Panc1 (cell line): ENCODE results near the gene MACO1. TPM values are rescaled to one million over a fixed set of nuclear protein-coding genes. Genes with fewer than 3 reads are reported as not detected.

Experiments
- ATAC-seq: fragments of 200-7000 bp; cut with Tn5 transposase; 2 replicates; pipeline ENCODE4 v1.9.1; 2020; ENCODE audit warnings: mild to moderate bottlenecking, moderate library complexity
- BruUV-seq: library from RNA; stranded (reverse); fragments of 400-500 nt; replicated peaks from 2 replicates; lab custom pipeline; 2021; lab: Mats Ljungman, UMichigan
- CTCF ChIA-PET: fragments of 300-600 bp; sonication (Branson Sonifier 250); formaldehyde crosslinking; loops from one replicate; lab custom pipeline; 2022; ENCODE audit warnings: antibody characterized with exemption; lab: Charles Lee
- POLR2A ChIA-PET: fragments of 300-600 bp; sonication (Branson Sonifier 250); formaldehyde crosslinking; loops from one replicate; lab custom pipeline; 2022; ENCODE audit warnings: antibody characterized with exemption; lab: Charles Lee
- DNase-seq: peaks from one replicate; pipeline ENCODE4 v3.0.0-alpha.2; 2010; ENCODE audit warnings: low read depth, low spot score
- H3K27ac ChIP-seq: 2 replicates; pipeline ENCODE4 v1.5.1; 2011; ENCODE audit warnings: mild to moderate bottlenecking, low read length, inconsistent platforms
- H3K27me3 ChIP-seq: fragments of 200-500 bp; sonication (Bioruptor generic); 2 replicates; pipeline ENCODE4 v1.6.0; 2014; ENCODE audit warnings: low read length, inconsistent platforms; ENCODE audit not compliant: control insufficient read depth, insufficient read depth
- H3K36me3 ChIP-seq: fragments of 200-500 bp; sonication (Bioruptor generic); 2 replicates; pipeline ENCODE4 v1.5.1; 2014; ENCODE audit warnings: inconsistent platforms, mild to moderate bottlenecking, low read length, moderate library complexity; ENCODE audit not compliant: control insufficient read depth, insufficient read depth
- H3K4me1 ChIP-seq: 2 replicates; pipeline ENCODE4 v1.5.1; 2011; ENCODE audit warnings: inconsistent platforms, mild to moderate bottlenecking, low read length, moderate library complexity; ENCODE audit not compliant: control insufficient read depth, insufficient read depth
- H3K4me3 ChIP-seq, 2 experiments: 2 replicates each; pipeline ENCODE4 v1.5.1; 2011 to 2012; ENCODE audit warnings: low read depth in 2 of 2, low read length in 2 of 2, mild to moderate bottlenecking in 2 of 2, inconsistent platforms in 1 of 2, moderate library complexity in 1 of 2
- H3K9me3 ChIP-seq: fragments of 200-500 bp; sonication (Bioruptor generic); 2 replicates; pipeline ENCODE4 v1.5.1; 2014; ENCODE audit warnings: low read depth, mild to moderate bottlenecking, inconsistent platforms, low read length, moderate library complexity; ENCODE audit not compliant: control insufficient read depth, insufficient read depth
- POLR2AphosphoS5 ChIP-seq: IDR thresholded peaks from 2 replicates; pipeline ENCODE4 v1.6.1; 2012; ENCODE audit warnings: mild to moderate bottlenecking, low read depth, low read length, moderate library complexity
- SIN3A ChIP-seq: IDR thresholded peaks from 2 replicates; pipeline ENCODE4 v1.6.1; 2012; ENCODE audit warnings: low read depth, mild to moderate bottlenecking, low read length, moderate library complexity, borderline replicate concordance; ENCODE audit not compliant: insufficient read depth
- TCF7L2 ChIP-seq: IDR thresholded peaks from 2 replicates; pipeline ENCODE4 v1.6.1; 2011; ENCODE audit warnings: mild to moderate bottlenecking, low read depth, low read length, inconsistent platforms
- in situ Hi-C: cut with HindIII; loops from 2 replicates; pipeline ENCODE4 v1.10.0; 2016; ENCODE audit warnings: low sequenced_read_pairs, low pct_unique_long_range_greater_than_20kb
- intact Hi-C: fragments of 100-400 bp; cut with micrococcal nuclease; formaldehyde crosslinking; loops from one replicate; pipeline ENCODE4 v1.10.0; 2022; ENCODE audit not compliant: unreplicated experiment
- total RNA-seq: library from RNA; stranded (reverse); gene quantifications from one replicate; pipeline ENCODE4 v1.2.1, GENCODE V29; 2021; ENCODE audit not compliant: unreplicated experiment
- TF ChIP-seq, protein P1 (sequence below), 2 experiments: IDR thresholded peaks; 2 replicates each; pipeline ENCODE4 v1.6.1; 2011 to 2012; ENCODE audit warnings: low read depth in 2 of 2, control low read depth in 1 of 2, low read length in 1 of 2, mild to moderate bottlenecking in 1 of 2, moderate library complexity in 1 of 2; ENCODE audit not compliant: insufficient read depth in 1 of 2
- TF ChIP-seq, protein P2 (sequence below): fragments of 450-650 bp; IDR thresholded peaks from 2 replicates; pipeline ENCODE4 v1.5.1; 2017; ENCODE audit warnings: mild to moderate bottlenecking

Gene MACO1
- total RNA-seq, 1 experiment from 2014 or later, result 16.5 TPM

DNA sequence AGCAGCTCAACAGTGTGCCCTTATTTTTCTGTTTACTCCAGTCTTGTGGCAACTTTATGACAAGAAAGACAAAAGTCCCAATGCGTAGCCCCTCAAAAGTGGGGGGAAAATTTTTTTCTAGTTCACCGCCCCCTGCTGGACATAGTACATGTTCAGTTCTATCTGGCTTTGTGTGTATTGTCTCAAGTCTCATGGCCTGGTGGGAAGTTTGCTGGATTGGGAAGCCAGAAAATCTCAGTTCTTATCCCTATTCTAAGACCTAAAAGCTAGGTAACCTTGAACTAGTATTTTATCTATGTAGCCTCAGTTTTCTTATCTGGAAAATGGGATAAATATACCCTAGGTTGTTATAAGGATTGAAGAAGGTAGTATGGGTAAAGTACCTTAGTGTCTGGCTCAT lies 56.9 kb downstream of the MACO1 start:
- Histone ChIP-seq H3K4me1 (no peaks in the 10 kb centered on the region), H3K27ac (no peak overlapping the region), H3K36me3 (peaks cover 3% of the 10 kb centered on the region; the same call in 1 of the 2 replicates), H3K9me3 (no peaks in the 10 kb centered on the region), H3K4me3 (no peak overlapping the region), H3K27me3 (no peaks in the 10 kb centered on the region)
- ATAC-seq, result no peak
- DNase-seq, result no peak
- no peak for TF ChIP-seq SIN3A
- TF ChIP-seq, protein P1, sequence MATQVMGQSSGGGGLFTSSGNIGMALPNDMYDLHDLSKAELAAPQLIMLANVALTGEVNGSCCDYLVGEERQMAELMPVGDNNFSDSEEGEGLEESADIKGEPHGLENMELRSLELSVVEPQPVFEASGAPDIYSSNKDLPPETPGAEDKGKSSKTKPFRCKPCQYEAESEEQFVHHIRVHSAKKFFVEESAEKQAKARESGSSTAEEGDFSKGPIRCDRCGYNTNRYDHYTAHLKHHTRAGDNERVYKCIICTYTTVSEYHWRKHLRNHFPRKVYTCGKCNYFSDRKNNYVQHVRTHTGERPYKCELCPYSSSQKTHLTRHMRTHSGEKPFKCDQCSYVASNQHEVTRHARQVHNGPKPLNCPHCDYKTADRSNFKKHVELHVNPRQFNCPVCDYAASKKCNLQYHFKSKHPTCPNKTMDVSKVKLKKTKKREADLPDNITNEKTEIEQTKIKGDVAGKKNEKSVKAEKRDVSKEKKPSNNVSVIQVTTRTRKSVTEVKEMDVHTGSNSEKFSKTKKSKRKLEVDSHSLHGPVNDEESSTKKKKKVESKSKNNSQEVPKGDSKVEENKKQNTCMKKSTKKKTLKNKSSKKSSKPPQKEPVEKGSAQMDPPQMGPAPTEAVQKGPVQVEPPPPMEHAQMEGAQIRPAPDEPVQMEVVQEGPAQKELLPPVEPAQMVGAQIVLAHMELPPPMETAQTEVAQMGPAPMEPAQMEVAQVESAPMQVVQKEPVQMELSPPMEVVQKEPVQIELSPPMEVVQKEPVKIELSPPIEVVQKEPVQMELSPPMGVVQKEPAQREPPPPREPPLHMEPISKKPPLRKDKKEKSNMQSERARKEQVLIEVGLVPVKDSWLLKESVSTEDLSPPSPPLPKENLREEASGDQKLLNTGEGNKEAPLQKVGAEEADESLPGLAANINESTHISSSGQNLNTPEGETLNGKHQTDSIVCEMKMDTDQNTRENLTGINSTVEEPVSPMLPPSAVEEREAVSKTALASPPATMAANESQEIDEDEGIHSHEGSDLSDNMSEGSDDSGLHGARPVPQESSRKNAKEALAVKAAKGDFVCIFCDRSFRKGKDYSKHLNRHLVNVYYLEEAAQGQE (IDR thresholded peaks at IDR 0.05; ENCODE audit: insufficient read depth in 1 of 2, low read depth in 2 of 2, low read length in 1 of 2), result no peak
- no peak for TF ChIP-seq POLR2AphosphoS5
- TF ChIP-seq, protein P2, sequence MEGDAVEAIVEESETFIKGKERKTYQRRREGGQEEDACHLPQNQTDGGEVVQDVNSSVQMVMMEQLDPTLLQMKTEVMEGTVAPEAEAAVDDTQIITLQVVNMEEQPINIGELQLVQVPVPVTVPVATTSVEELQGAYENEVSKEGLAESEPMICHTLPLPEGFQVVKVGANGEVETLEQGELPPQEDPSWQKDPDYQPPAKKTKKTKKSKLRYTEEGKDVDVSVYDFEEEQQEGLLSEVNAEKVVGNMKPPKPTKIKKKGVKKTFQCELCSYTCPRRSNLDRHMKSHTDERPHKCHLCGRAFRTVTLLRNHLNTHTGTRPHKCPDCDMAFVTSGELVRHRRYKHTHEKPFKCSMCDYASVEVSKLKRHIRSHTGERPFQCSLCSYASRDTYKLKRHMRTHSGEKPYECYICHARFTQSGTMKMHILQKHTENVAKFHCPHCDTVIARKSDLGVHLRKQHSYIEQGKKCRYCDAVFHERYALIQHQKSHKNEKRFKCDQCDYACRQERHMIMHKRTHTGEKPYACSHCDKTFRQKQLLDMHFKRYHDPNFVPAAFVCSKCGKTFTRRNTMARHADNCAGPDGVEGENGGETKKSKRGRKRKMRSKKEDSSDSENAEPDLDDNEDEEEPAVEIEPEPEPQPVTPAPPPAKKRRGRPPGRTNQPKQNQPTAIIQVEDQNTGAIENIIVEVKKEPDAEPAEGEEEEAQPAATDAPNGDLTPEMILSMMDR, result peak; percentile 73
- CTCF ChIA-PET, result interaction anchor here (0.6 kb wide), 1 partner anchor 12 kb away, joined by 6 read pairs; no protein-coding TSS in a partner anchor
- POLR2A ChIA-PET, result no interaction called here
- no TSS peak for BruUV-seq
- in situ Hi-C loops (no loop called here), intact Hi-C loops (no loop called here)

DNA sequence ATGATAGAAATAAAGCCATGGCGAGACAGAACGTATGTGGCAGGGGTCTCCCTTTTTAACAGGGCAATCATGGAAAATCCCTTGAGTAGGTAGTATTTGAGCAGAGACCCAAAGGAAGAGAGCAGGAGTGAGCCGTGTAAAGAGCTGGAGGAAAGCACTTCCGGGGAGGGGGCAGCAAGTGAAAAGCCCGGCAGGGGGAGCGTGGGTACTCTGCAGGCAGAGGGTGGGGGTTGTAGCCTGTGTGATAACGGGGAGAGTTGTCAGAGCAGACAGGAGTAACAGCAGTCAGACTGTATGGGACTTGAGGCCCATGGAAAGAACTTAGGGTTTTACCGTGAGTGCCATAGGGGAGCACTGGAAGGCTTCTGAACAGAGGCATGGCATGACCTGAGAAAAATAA lies 61.6 kb downstream of the MACO1 start:
- no peaks in the 10 kb centered on the region for H3K9me3 ChIP-seq
- CTCF ChIA-PET, result interaction anchor here (1.2 kb wide), 1 partner anchor 146 kb away, joined by 3 read pairs; no protein-coding TSS in a partner anchor
- H3K27me3 ChIP-seq, result no peaks in the 10 kb centered on the region
- peaks cover 3% of the 10 kb centered on the region; the same call in 1 of the 2 replicates for H3K36me3 ChIP-seq
- TSS peak; percentile 47 for BruUV-seq
- POLR2A ChIA-PET, result interaction anchor here (0.6 kb wide), 1 partner anchor 47 kb away, joined by 7 read pairs; no protein-coding TSS in a partner anchor
- no peak overlapping the region for H3K27ac ChIP-seq
- H3K4me3 ChIP-seq, result no peak overlapping the region
- no peak for DNase-seq
- in situ Hi-C loops, result no loop called here
- TF ChIP-seq, protein P2, result no peak
- TF ChIP-seq SIN3A (no peak), TCF7L2 (no peak), POLR2AphosphoS5 (no peak)
- TF ChIP-seq, protein P1 (IDR thresholded peaks at IDR 0.05; ENCODE audit: insufficient read depth in 1 of 2, low read depth in 2 of 2, low read length in 1 of 2), result no peak
- H3K4me1 ChIP-seq, result no peaks in the 10 kb centered on the region
- ATAC-seq, result no peak
- intact Hi-C loops, result no loop called here
